Head of caudate nucleus (tissue), 42 donors: ENCODE results near the gene PMFBP1.
"Not testable (repeated sequence)": the region's sequence is repeated elsewhere in the genome, so short reads cannot be mapped to it uniquely, and the experiment has no call there.

Source experiments
- DNase-seq, 42 donors: peaks; one replicate each; pipeline versions ENCODE4 v3.0.0 to v3.0.0-alpha.2; 2020 to 2021; ENCODE audit warnings: mixed read lengths in 7 of 42
- intact Hi-C: fragments of 100-400 bp; cut with DNase I; formaldehyde crosslinking; loops from one replicate; pipeline ENCODE4 v1.15.0; 2022

The PMFBP1 gene

DNA sequence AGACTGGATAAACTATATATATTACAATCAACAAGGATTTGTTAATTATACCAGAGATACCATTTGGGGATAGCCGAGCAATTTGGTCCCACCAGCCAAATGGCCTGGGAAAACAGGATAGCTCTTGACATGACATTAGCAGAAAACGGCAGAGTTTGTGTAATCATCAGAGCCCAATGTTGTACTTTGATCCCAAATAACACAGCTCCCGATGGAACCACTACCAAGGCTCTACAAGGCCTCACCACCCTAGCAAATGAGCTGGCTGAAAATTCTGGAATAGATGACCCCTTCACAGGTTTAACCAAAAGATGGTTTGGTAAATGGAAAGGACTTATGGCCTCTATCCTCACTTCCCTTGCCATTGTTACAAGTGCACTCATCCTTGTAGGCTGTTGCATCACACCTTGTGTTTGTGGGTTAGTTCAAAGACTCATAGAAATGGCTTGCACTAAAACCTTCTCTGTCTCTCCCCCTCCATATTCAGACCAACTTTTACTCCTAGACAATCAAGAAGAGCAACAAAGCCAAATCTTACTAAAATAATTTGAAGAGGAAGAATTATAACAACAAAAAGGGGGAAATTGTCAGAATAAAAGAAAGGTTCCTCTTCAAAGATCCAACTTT is 88.1 kb downstream of the PMFBP1 start:
- intact Hi-C loops: no loop called here
- DNase-seq: no peak

DNA sequence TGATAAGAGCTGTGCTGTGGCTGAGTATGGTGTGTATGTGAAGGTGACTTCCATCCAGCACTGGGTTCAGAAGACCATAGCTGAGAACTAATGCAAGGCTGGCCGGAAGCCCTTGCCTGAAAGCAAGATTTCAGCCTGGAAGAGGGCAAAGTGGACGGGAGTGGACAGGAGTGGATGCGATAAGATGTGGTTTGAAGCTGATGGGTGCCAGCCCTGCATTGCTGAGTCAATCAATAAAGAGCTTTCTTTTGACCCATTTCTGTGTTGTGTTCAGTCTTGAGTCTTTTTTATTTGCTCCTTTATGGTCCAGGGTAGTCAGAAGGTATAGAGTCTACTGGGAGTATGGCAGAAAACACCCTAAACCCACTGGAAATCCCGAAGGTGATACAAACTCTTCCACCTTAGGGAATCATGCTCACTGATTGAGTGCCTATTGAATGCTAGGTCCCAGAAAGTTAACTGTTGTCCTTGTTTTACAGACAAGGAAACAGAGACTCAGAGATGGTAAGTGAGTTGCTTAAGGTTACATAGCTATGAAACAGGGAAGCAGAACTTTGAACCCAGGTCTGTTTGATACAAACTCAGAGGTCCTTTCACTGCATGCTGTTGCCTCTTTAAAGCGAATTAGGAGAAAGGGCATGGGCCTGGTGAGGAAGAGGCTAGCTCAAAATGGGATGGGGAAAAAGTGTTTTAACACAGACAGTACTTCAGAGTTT is 94.8 kb downstream of the PMFBP1 start:
- DNase-seq, intact Hi-C loops: not testable (repeated sequence)

DNA sequence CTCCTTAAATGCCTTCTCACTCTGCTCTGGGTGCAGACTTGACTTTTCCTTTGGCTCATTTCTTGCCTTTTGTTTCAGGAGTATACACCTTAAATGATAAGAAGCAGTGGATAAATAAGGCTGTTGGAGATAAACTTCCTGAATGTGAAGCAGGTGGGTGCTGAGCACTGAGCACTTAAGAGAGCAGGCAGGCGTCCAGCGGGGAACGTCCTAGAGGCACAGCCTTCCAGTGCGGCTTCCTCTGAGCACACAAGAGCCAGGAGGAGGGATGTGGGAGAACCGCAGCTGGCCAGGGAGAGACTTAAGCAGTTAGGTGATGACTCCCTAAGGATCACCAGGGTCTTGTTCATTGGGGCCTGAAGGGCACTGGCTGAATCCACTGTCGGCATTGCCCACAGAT is 96.9 kb downstream of the PMFBP1 start:
- intact Hi-C loops, DNase-seq: not testable (repeated sequence)

DNA sequence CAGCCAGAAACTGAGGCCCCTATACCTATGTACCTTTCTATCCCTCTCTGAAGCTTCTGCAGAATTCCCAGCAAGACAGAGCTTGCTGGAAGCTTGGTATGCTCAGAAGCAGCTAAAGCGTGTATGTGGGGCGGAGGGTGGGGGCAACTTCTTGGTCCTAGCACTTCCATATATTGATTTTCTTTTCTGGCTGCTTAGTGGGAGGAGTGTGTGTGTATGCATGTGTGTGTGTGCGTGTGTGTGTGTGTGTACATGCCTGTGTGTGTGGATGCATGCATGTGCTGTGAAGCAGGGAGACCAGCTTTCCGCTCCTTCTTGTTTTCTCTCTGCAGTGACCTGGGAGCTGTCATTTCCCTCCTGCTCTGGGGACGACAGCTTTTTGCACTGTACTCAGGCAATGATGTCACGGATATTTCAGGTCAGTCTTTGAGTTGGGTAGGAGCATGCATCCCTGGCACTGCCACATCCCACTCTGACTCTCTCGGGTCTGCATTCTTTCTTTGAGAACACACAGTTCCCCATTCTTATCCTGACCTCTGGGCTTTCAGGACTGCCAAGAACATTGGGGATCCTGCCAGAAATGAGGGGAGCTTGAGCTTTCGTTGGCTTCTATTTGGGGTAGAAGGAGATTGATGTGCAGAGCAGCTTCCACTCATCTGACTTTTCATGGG is 98.3 kb downstream of the PMFBP1 start:
- intact Hi-C loops: no loop called here
- DNase-seq: peak in 36 of 42 donors; percentile 11 to 79 (median 38)

DNA sequence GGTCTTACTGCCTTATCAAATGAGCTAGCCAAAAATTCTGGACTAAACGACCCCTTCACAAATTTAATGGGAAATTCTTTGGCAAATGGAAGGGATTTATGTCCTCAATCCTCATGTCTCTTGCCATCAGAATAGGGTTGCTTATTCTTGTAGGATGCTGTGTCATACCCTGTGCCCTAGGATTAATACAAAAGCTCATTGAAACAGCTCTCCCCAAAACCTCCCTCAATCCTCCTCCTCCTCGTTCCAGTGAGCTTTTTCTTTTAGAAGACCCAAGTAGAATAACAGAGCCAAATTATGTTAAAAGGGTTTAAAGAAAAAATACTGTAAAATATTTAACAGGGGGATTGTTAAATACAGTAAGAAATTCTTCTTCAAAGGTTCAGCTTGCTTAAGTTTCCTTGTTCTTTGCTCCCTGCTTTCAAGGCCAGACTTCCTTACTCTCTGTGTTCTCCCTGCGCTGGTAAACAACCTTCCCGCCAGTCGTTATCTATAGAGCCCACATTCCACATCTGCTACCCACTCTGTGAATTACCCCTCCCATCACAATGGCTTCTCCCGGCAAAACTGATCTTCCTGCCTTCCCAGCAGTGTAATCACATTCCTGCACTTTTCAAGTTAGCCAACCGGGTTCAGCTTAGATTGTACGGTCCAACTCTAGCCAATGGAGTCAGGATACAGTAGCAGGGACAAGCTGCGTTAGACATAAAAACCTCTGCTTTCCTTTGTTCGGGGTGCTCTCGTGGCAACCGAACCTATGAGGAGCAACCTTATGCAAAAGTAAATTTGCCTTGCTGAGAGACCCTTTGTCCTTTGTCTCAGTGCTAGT is 99.2 kb downstream of the PMFBP1 start:
- DNase-seq: peak in 15 of 42 donors; percentile 8 to 54 (median 28)
- intact Hi-C loops: no loop called here
